ENCODE measurements around the gene TBX1. TPM values are rescaled to one million over a fixed set of nuclear protein-coding genes. Genes with fewer than 3 reads are reported as not detected.

Gene TBX1
- total and polyA plus RNA-seq, 2 of the 13 experiments (the other 11 are each of a cell fraction or from before 2014, with no cell fraction given): not detected

GRCh38 chr22:19791243-19791642 is 30.7 kb downstream of the TBX1 start:
- intact Hi-C loops (cut with micrococcal nuclease; ENCODE audit: unreplicated experiment): no loop called here
- Histone ChIP-seq H3K4me1 (ENCODE audit: insufficient read depth, low read length) (peaks cover 9% of the 10 kb centered on the region), H3K27me3 (ENCODE audit: control insufficient read depth in 1 of 2, insufficient read depth in 2 of 2, low read length in 2 of 2) (no peaks in the 10 kb centered on the region), H4K20me1 (ENCODE audit: insufficient read depth, low read length) (no peaks in the 10 kb centered on the region), H3K36me3 (replicated peaks in 1 of 2; ENCODE audit: control insufficient read depth in 1 of 2, insufficient read depth in 2 of 2, low read length in 2 of 2) (no peaks in the 10 kb centered on the region), H3K9ac (ENCODE audit: insufficient read depth, low read depth, low read length) (no peak overlapping the region), H3K4me3 (replicated peaks in 1 of 3; ENCODE audit: insufficient read depth in 1 of 3, low read depth in 2 of 3, low read length in 3 of 3) (no peak overlapping the region), H3K27ac (ENCODE audit: extremely low read length, insufficient read depth, low read length) (no peak overlapping the region), H3K4me2 (ENCODE audit: low read depth, low read length) (no peak overlapping the region), H2AFZ (ENCODE audit: low read length) (no peak overlapping the region), H3K9me3 (ENCODE audit: low read length) (no peaks in the 10 kb centered on the region), H3K79me2 (ENCODE audit: insufficient read depth, low read length) (no peaks in the 10 kb centered on the region)
- TF ChIP-seq NFE2L1 (CRISPR knock-in tag; IDR thresholded peaks at IDR 0.05; ENCODE audit: borderline replicate concordance) (no peak), ZNF253 (CRISPR knock-in tag; IDR thresholded peaks at IDR 0.05; ENCODE audit: borderline replicate concordance) (no peak), RFXAP (CRISPR knock-in tag; IDR thresholded peaks at IDR 0.05; ENCODE audit: borderline replicate concordance) (no peak), STAT5B (CRISPR knock-in tag; IDR thresholded peaks at IDR 0.05) (no peak), NFIC (IDR thresholded peaks at IDR 0.05; ENCODE audit: low read length) (no peak), ATF6 (CRISPR knock-in tag; conservative IDR thresholded peaks at IDR 0.05) (no peak), HDAC2 (CRISPR knock-in tag; IDR thresholded peaks at IDR 0.05) (no peak), EED (CRISPR knock-in tag; IDR thresholded peaks at IDR 0.05) (no peak), ZBTB26 (CRISPR knock-in tag; IDR thresholded peaks at IDR 0.05; ENCODE audit: borderline replicate concordance) (no peak), NFKBIZ (CRISPR knock-in tag; IDR thresholded peaks at IDR 0.05) (no peak), NFIB (CRISPR knock-in tag; IDR thresholded peaks at IDR 0.05; ENCODE audit: borderline replicate concordance) (no peak), ARHGAP35 (CRISPR knock-in tag; IDR thresholded peaks at IDR 0.05; ENCODE audit: borderline replicate concordance) (no peak), ZNF644 (CRISPR knock-in tag; IDR thresholded peaks at IDR 0.05; ENCODE audit: low read depth) (no peak), ZFP36 (IDR thresholded peaks at IDR 0.05; ENCODE audit: borderline replicate concordance, low read depth, low read length, partially characterized antibody) (no peak), SP1 (IDR thresholded peaks at IDR 0.05) (no peak), SP1 (CRISPR knock-in tag; IDR thresholded peaks at IDR 0.05) (no peak), ZNF780A (CRISPR knock-in tag; IDR thresholded peaks at IDR 0.05) (no peak)
- CTCF ChIA-PET (ENCODE audit: low intra/inter-chr PET ratio, low total read pairs): no interaction called here
- ATAC-seq (no peak), DNase-seq (ENCODE audit: low spot score) (no peak), FAIRE-seq (no peak)
- POLR2A ChIA-PET: no interaction called here
- in situ Hi-C loops (cut with HindIII; ENCODE audit: extremely low pct_ligation_motif_present, low pct_unique_long_range_greater_than_20kb): no loop called here
- BruUV-seq (replicated peaks): no TSS peak
